ENCODE results near the gene TLR6.

- TF ChIP-seq POLR2AphosphoS5 (IDR thresholded peaks at IDR 0.05; ENCODE audit: low read depth, low read length) (no peak), RAD21 (IDR thresholded peaks at IDR 0.05; ENCODE audit: low read depth) (no peak), EZH2phosphoT487 (IDR thresholded peaks at IDR 0.05; ENCODE audit: borderline replicate concordance) (no peak)
Measured at GRCh38 chr4:38822748-38823303, 33.8 kb downstream of the TLR6 start.
